H1 (cell line): ENCODE results near the gene PRDM10. TPM values are rescaled to one million over a fixed set of nuclear protein-coding genes. Genes with fewer than 3 reads are reported as not detected.

Experiments
- CTCF ChIA-PET: fragments of 300-600 bp; sonication (Branson Sonifier 250); formaldehyde crosslinking; loops from one replicate; lab custom pipeline; 2021; ENCODE audit not compliant: partially characterized antibody; lab: Charles Lee
- POLR2A ChIA-PET: fragments of 300-600 bp; sonication (Branson Sonifier 250); formaldehyde crosslinking; loops from one replicate; lab custom pipeline; 2021; ENCODE audit warnings: inconsistent platforms; ENCODE audit not compliant: partially characterized antibody; lab: Charles Lee
- DNase-seq, 2 experiments: peaks; one replicate each; pipeline versions ENCODE4 v3.0.0 to v3.0.0-alpha.2; 2010 to 2022; ENCODE audit warnings: low spot score in 2 of 2, low read depth in 1 of 2, mixed read lengths in 1 of 2
- FAIRE-seq: peaks from 2 replicates; lab custom pipeline; 2011; peaks lifted over from hg19 to GRCh38; lab: Jason Lieb, UNC
- H2AFZ ChIP-seq: 2 replicates; pipeline ENCODE4 v1.8.1; 2012; ENCODE audit warnings: low read length, inconsistent platforms
- H2AK5ac ChIP-seq: 2 replicates; pipeline ENCODE4 v1.6.1; 2013; ENCODE audit warnings: low read depth, low read length
- H2BK120ac ChIP-seq: replicated peaks from 2 replicates; pipeline ENCODE3; 2013; ENCODE audit warnings: low read depth, low read length, inconsistent platforms
- H2BK12ac ChIP-seq: 2 replicates; pipeline ENCODE4 v1.6.1; 2013; ENCODE audit warnings: low read depth, low read length
- H2BK15ac ChIP-seq: 2 replicates; pipeline ENCODE4 v1.6.1; 2013; ENCODE audit warnings: low read length
- H2BK20ac ChIP-seq: 2 replicates; pipeline ENCODE4 v1.6.1; 2013; ENCODE audit warnings: low read length
- H2BK5ac ChIP-seq: 2 replicates; pipeline ENCODE4 v1.6.1; 2013; ENCODE audit warnings: low read depth, low read length
- H3K14ac ChIP-seq: 2 replicates; pipeline ENCODE4 v1.6.1; 2013; ENCODE audit warnings: inconsistent platforms; ENCODE audit not compliant: insufficient read length
- H3K18ac ChIP-seq: 2 replicates; pipeline ENCODE4 v1.6.1; 2013; ENCODE audit warnings: low read length; ENCODE audit errors: extremely low read depth
- H3K23ac ChIP-seq: 2 replicates; pipeline ENCODE4 v1.6.1; 2013; ENCODE audit warnings: inconsistent platforms; ENCODE audit not compliant: insufficient read length
- H3K23me2 ChIP-seq: 2 replicates; pipeline ENCODE4 v1.6.1; 2013; ENCODE audit warnings: low read depth, low read length
- H3K27ac ChIP-seq: 2 replicates; pipeline ENCODE4 v1.6.1; 2011; ENCODE audit warnings: low read depth, low read length, inconsistent platforms
- H3K27me3 ChIP-seq, 4 experiments: replicated peaks in 1 of 4; 1 replicate in 1 of 4; 2 replicates in 3 of 4; pipeline versions ENCODE4 v1.6.1 to v1.8.1; 2011 to 2013; ENCODE audit warnings: low read length in 3 of 4, mild to moderate bottlenecking in 3 of 4, inconsistent platforms in 2 of 4, mixed read lengths in 2 of 4, moderate library complexity in 1 of 4; ENCODE audit not compliant: control insufficient read depth in 3 of 4, insufficient read depth in 3 of 4; ENCODE audit errors: extremely low read depth in 1 of 4
- H3K36me3 ChIP-seq, 4 experiments: 2 replicates each; pipeline versions ENCODE4 v1.6.1 to v1.8.1; 2011 to 2013; ENCODE audit warnings: mild to moderate bottlenecking in 4 of 4, low read length in 3 of 4, moderate library complexity in 2 of 4, control low read depth in 1 of 4, inconsistent platforms in 1 of 4; ENCODE audit not compliant: insufficient read depth in 4 of 4, control insufficient read depth in 2 of 4
- H3K4ac ChIP-seq: replicated peaks from 2 replicates; pipeline ENCODE3; 2013; ENCODE audit warnings: low read length, low read depth, mixed read lengths, inconsistent platforms; ENCODE audit not compliant: insufficient read length
- H3K4me1 ChIP-seq, 4 experiments: replicated peaks in 1 of 4; 1 replicate in 1 of 4; 2 replicates in 3 of 4; pipeline versions ENCODE4 v1.6.1 to v1.8.1; 2011 to 2013; ENCODE audit warnings: low read length in 3 of 4, inconsistent platforms in 2 of 4, mixed read lengths in 1 of 4; ENCODE audit not compliant: insufficient read depth in 4 of 4, control insufficient read depth in 3 of 4
- H3K4me2 ChIP-seq, 2 experiments: 2 replicates each; pipeline versions ENCODE4 v1.6.1 to v1.8.1; 2011 to 2013; ENCODE audit warnings: low read depth in 2 of 2, low read length in 2 of 2, control low read depth in 1 of 2, inconsistent platforms in 1 of 2, mild to moderate bottlenecking in 1 of 2; ENCODE audit not compliant: insufficient read depth in 1 of 2
- H3K4me3 ChIP-seq, 4 experiments: fragments of 200-600, 300-600 bp in 1 of 4; sonication (generic), shearing (Covaris generic), sonication (Bioruptor Twin) in 1 of 4; 2 replicates each; pipeline versions ENCODE4 v1.5.1 to v1.8.1; 2011 to 2016; ENCODE audit warnings: low read length in 4 of 4, low read depth in 3 of 4, control low read depth in 2 of 4, inconsistent platforms in 2 of 4, mild to moderate bottlenecking in 2 of 4, mixed read lengths in 1 of 4, moderate library complexity in 1 of 4; ENCODE audit not compliant: insufficient read depth in 2 of 4; ENCODE audit errors: extremely low read depth in 1 of 4
- H3K56ac ChIP-seq: replicated peaks from 2 replicates; pipeline ENCODE3; 2013; ENCODE audit warnings: low read depth, mild to moderate bottlenecking, mixed read lengths, low read length, inconsistent platforms; ENCODE audit not compliant: insufficient read length
- H3K79me1 ChIP-seq: 2 replicates; pipeline ENCODE4 v1.6.1; 2013; ENCODE audit warnings: low read depth, low read length, control low read depth
- H3K79me2 ChIP-seq, 2 experiments: 2 replicates each; pipeline versions ENCODE4 v1.6.1 to v1.8.1; 2012 to 2013; ENCODE audit warnings: low read length in 2 of 2, mild to moderate bottlenecking in 2 of 2, inconsistent platforms in 1 of 2; ENCODE audit not compliant: insufficient read depth in 2 of 2, control insufficient read depth in 1 of 2
- H3K9ac ChIP-seq, 4 experiments: replicated peaks in 1 of 4; 1 replicate in 1 of 4; 2 replicates in 3 of 4; pipeline versions ENCODE4 v1.6.1 to v1.8.1; 2011 to 2013; ENCODE audit warnings: low read depth in 3 of 4, low read length in 3 of 4, control low read depth in 2 of 4, mild to moderate bottlenecking in 2 of 4, moderate library complexity in 2 of 4, inconsistent platforms in 1 of 4; ENCODE audit errors: extremely low read depth in 1 of 4
- H3K9me3 ChIP-seq, 2 experiments: 2 replicates each; pipeline versions ENCODE4 v1.6.1 to v1.8.1; 2012 to 2013; ENCODE audit warnings: mild to moderate bottlenecking in 2 of 2, moderate library complexity in 2 of 2, control low read depth in 1 of 2, inconsistent platforms in 1 of 2, low read depth in 1 of 2, low read length in 1 of 2, mixed read lengths in 1 of 2; ENCODE audit not compliant: insufficient read depth in 2 of 2
- H4K20me1 ChIP-seq, 2 experiments: replicated peaks in 1 of 2; 2 replicates each; pipeline versions ENCODE3 to v1.8.1; 2011 to 2013; ENCODE audit warnings: inconsistent platforms in 2 of 2, low read length in 2 of 2, mild to moderate bottlenecking in 1 of 2; ENCODE audit not compliant: insufficient read depth in 2 of 2, control insufficient read depth in 1 of 2
- H4K5ac ChIP-seq: 2 replicates; pipeline ENCODE4 v1.6.1; 2013; ENCODE audit warnings: low read length, low read depth, mixed read lengths, inconsistent platforms; ENCODE audit not compliant: insufficient read length
- H4K8ac ChIP-seq: 2 replicates; pipeline ENCODE4 v1.8.0; 2013; ENCODE audit warnings: mild to moderate bottlenecking, moderate library complexity, low read length, inconsistent platforms; ENCODE audit not compliant: insufficient read depth; ENCODE audit errors: extremely low read depth
- H4K91ac ChIP-seq: replicated peaks from 2 replicates; pipeline ENCODE3; 2013; ENCODE audit warnings: low read length, mixed read lengths, inconsistent platforms; ENCODE audit not compliant: insufficient read length
- CBX8 ChIP-seq: fragments of 300-800, 300-1000 bp; sonication (generic); IDR thresholded peaks from 2 replicates; pipeline ENCODE4 v1.7.1; 2016; ENCODE audit warnings: low read depth, low read length, borderline replicate concordance
- CREB1 ChIP-seq: IDR thresholded peaks from 2 replicates; pipeline ENCODE4 v1.6.1; 2012; ENCODE audit warnings: inconsistent platforms
- JUN ChIP-seq: IDR thresholded peaks from 2 replicates; pipeline ENCODE4 v1.6.1; 2011; ENCODE audit warnings: low read depth, mild to moderate bottlenecking, improper control_type of control experiment, low read length
- MAFK ChIP-seq: IDR thresholded peaks from 2 replicates; pipeline ENCODE4 v1.6.1; 2012; ENCODE audit warnings: low read depth, mild to moderate bottlenecking, improper control_type of control experiment, low read length
- RFX5 ChIP-seq: IDR thresholded peaks from 2 replicates; pipeline ENCODE4 v1.6.1; 2011; ENCODE audit warnings: low read depth, low read length, improper control_type of control experiment, borderline replicate concordance
- SIN3A ChIP-seq, 2 experiments: IDR thresholded peaks in 1 of 2; conservative IDR thresholded peaks in 1 of 2; 2 replicates each; pipeline ENCODE4 v1.6.1; 2011 to 2012; ENCODE audit warnings: low read length in 2 of 2, improper control_type of control experiment in 1 of 2, low read depth in 1 of 2, mild to moderate bottlenecking in 1 of 2
- SIX5 ChIP-seq: IDR thresholded peaks from 2 replicates; pipeline ENCODE4 v1.6.1; 2011; ENCODE audit warnings: mild to moderate bottlenecking, low read depth, low read length
- SP2 ChIP-seq: IDR thresholded peaks from 2 replicates; pipeline ENCODE4 v1.6.1; 2012; ENCODE audit warnings: mild to moderate bottlenecking, low read length, inconsistent platforms
- SP4 ChIP-seq: IDR thresholded peaks from 2 replicates; pipeline ENCODE4 v1.6.1; 2012; ENCODE audit warnings: low read length, inconsistent platforms
- TBP ChIP-seq: IDR thresholded peaks from 2 replicates; pipeline ENCODE4 v1.6.1; 2011; ENCODE audit warnings: low read depth, low read length, improper control_type of control experiment
- WGBS, 2 experiments: shearing (Covaris generic) in 1 of 2; methylation state at CpG; one replicate each; pipeline versions ENCODE4 v1.1.6 to v1.1.7; 2013 to 2015; ENCODE audit warnings: low lambda C conversion rate in 2 of 2, mixed read lengths in 2 of 2, inconsistent platforms in 1 of 2, low coverage in 1 of 2, missing lambda C conversion rate in 1 of 2; ENCODE audit not compliant: insufficient replicate concordance in 2 of 2, insufficient coverage in 1 of 2, insufficient read length in 1 of 2; ENCODE audit errors: extremely low coverage in 1 of 2, missing lambda C conversion rate in 1 of 2; 5-methylcytosine and 5-hydroxymethylcytosine counted together
- polyA plus RNA-seq, 7 experiments: library from polyadenylated mRNA; depleted of rRNA in 3 of 7; stranded (reverse) in 5 of 7; unstranded in 2 of 7; fragments of >200 nt in 5 of 7; fragments of 200-250 nt in 2 of 7; gene quantifications; 1 replicate in 5 of 7; 2 replicates in 1 of 7; 4 replicates in 1 of 7; pipeline versions ENCODE4 v1.2.1 to v1.2.3, GENCODE V29; 2011 to 2013; ENCODE audit warnings: missing spikeins in 2 of 7, mixed read lengths in 2 of 7
- total RNA-seq: library from RNA; stranded (reverse); fragmentation: NEBNext Ultra II Directional; extraction: Animal tissue kit (Norgen Biotek cat#: 25700); gene quantifications from 2 replicates; pipeline ENCODE4 v1.2.1, GENCODE V29; 2021

The PRDM10 gene
- total and polyA plus RNA-seq, 2 of the 8 experiments (the other 6 are each of a cell fraction or from before 2014, with no cell fraction given) = 15.5 to 19.2 TPM

DNA sequence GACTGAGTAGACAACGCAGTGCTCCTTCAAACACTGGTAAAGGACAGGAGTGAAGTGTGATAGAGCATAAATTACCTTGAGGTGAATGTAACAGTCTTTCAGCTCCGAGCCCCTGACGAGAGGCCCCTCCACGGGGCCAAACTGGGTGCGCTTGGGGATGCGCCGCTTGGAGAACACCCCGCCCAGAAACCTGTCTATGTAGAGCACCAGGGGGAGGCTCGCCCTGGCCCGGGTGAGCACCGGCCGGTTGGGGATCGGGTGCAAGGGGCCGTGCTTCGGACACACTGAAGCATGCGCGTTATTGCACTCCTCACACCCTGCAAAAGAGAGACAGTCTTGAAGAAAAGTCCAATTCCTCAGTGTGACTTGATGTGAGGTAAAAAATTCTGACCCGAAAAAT, 57.9 kb downstream of the PRDM10 start:
- Histone ChIP-seq H3K56ac (no peak overlapping the region), H3K4me2 (no peak overlapping the region), H4K8ac (no peak overlapping the region), H3K4ac (no peak overlapping the region), H3K27me3 (no peaks in the 10 kb centered on the region), H3K23me2 (no peaks in the 10 kb centered on the region; the same call in 1 of the 2 replicates), H2BK120ac (no peak overlapping the region), H3K27ac (no peak overlapping the region), H3K4me1 (no peaks in the 10 kb centered on the region; a peak in 1 of 7 replicates), H2BK12ac (no peak overlapping the region), H2AFZ (no peak overlapping the region), H3K79me2 (no peaks in the 10 kb centered on the region), H3K4me3 (no peak overlapping the region), H4K5ac (no peak overlapping the region), H2AK5ac (no peak overlapping the region), H4K20me1 (peaks cover 0 to 1% of the 10 kb centered on the region in 2 experiments), H3K23ac (no peak overlapping the region), H3K79me1 (no peaks in the 10 kb centered on the region), H3K9me3 (no peaks in the 10 kb centered on the region), H3K18ac (no peak overlapping the region), H2BK5ac (no peak overlapping the region), H3K36me3 (peaks cover 0 to 11% (median 5%) of the 10 kb centered on the region in 4 experiments; a peak in 4 of 8 replicates), H2BK20ac (no peak overlapping the region), H4K91ac (no peak overlapping the region), H3K9ac (no peak overlapping the region), H2BK15ac (no peak overlapping the region)
- POLR2A ChIA-PET = no interaction called here
- WGBS, 2 experiments = 95% methylated on average over 17 of the region's 18 CpGs; no CpG with 5 or more reads in 1 of the 2 experiments
- DNase-seq (no peak), FAIRE-seq (no peak)
- CTCF ChIA-PET = no interaction called here
- TF ChIP-seq SP2 (no peak), MAFK (no peak), SIX5 (no peak), SIN3A (conservative IDR thresholded peaks at IDR 0.05 in 1 of 2, IDR thresholded peaks at IDR 0.05 in 1 of 2; ENCODE audit: low read depth in 1 of 2, low read length in 2 of 2) (no peak), CBX8 (no peak), RFX5 (no peak), TBP (no peak), CREB1 (no peak), JUN (no peak), SP4 (no peak)
- TF ChIP-seq, all 59 proteins: peak for 0
- no peak overlapping the region for H3K14ac ChIP-seq
